Measurements from ENCODE around the gene MDFIC. TPM values are rescaled to one million over a fixed set of nuclear protein-coding genes. Genes with fewer than 3 reads are reported as not detected.

Gene MDFIC
- total and polyA plus RNA-seq, 2 donors (not counting 1 experiment from before 2014, with no cell fraction given), result 19.6 to 66.1 TPM

DNA sequence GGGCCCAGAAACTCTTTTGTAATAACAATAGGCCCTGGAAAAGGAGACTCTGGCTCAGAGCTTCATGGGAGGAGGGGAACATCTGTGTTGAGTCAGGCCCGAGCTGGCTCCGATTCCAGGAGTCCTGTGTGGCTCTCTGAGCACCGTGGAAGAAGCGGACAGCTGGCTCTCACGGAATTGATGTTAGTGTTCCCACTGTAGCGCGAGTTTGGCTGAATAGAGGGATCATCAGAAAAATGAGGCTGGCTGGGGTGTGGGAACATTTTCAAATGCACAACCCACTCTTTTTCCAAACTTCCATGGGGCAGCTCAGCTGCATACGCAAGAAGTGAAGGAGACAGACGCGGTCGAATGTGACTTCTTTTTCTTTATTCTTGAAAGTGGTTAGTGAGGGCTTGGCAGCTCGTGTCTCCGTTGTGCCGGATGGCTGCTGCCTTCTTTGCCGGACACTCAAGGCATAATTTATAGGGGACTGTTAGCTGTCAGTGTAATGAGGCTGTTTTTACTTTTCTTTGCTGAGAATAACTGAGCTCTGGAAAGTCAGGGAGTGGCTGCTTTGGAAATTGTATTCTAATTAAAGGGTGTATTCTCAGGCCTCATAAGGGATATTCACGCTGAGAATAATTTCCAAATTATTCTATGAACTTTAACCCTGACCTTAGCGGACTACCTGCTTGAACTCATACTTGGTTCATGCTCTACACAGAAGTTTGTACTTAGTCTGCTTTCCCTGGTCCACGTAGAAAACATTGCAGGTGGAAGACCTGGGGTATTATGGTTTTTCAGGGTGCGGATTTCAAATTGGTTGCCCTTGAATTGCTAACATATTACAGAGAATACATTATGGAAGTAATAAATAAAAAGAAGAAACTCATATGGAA lies 23.1 kb downstream of the MDFIC start:
- POLR2A ChIA-PET, result no interaction called here
- H3K27me3 ChIP-seq (replicated peaks in 1 of 4; ENCODE audit: control extremely low read depth in 1 of 4, control insufficient read depth in 3 of 4, insufficient read depth in 4 of 4, low read length in 3 of 4), result no peaks in the 10 kb centered on the region
- no peak overlapping the region for H2AFZ ChIP-seq (ENCODE audit: insufficient read depth, low read depth, low read length, poor library complexity, severe bottlenecking)
- no peaks in the 10 kb centered on the region for H3K27me3 Mint-ChIP-seq
- no peak overlapping the region for H3K4me3 ChIP-seq (ENCODE audit: control extremely low read depth in 1 of 5, extremely low read depth in 1 of 5, insufficient read depth in 1 of 5, low read depth in 2 of 5, low read length in 4 of 5)
- DNase-seq, result no peak
- H3K4me1 ChIP-seq (ENCODE audit: control insufficient read depth in 2 of 2, insufficient read depth in 2 of 2, low read length in 2 of 2), result peaks cover 30 to 43% of the 10 kb centered on the region in 2 donors
- intact Hi-C loops (cut with micrococcal nuclease), result loop anchor here (5.0 kb wide), 2 partner anchors 38 to 52 kb away; no protein-coding TSS in a partner anchor
- H3K27ac Mint-ChIP-seq, result no peak overlapping the region
- H3K4me1 Mint-ChIP-seq, result peaks cover 59% of the 10 kb centered on the region
- H3K4me2 ChIP-seq (replicated peaks; ENCODE audit: low read depth, low read length, poor library complexity, severe bottlenecking), result no peak overlapping the region
- no peaks in the 10 kb centered on the region for H3K9me3 ChIP-seq (ENCODE audit: control extremely low read depth in 1 of 3, control insufficient read depth in 2 of 3, insufficient read depth in 1 of 3, low read length in 2 of 3)
- H3K9me3 Mint-ChIP-seq (ENCODE audit: insufficient read depth), result no peaks in the 10 kb centered on the region
- no peak for ATAC-seq (ENCODE audit: low read depth)
- TF ChIP-seq EZH2 (IDR thresholded peaks at IDR 0.05; ENCODE audit: borderline replicate concordance, insufficient read depth, low read depth, low read length, poor library complexity, severe bottlenecking), result no peak
- TF ChIP-seq, protein P1, sequence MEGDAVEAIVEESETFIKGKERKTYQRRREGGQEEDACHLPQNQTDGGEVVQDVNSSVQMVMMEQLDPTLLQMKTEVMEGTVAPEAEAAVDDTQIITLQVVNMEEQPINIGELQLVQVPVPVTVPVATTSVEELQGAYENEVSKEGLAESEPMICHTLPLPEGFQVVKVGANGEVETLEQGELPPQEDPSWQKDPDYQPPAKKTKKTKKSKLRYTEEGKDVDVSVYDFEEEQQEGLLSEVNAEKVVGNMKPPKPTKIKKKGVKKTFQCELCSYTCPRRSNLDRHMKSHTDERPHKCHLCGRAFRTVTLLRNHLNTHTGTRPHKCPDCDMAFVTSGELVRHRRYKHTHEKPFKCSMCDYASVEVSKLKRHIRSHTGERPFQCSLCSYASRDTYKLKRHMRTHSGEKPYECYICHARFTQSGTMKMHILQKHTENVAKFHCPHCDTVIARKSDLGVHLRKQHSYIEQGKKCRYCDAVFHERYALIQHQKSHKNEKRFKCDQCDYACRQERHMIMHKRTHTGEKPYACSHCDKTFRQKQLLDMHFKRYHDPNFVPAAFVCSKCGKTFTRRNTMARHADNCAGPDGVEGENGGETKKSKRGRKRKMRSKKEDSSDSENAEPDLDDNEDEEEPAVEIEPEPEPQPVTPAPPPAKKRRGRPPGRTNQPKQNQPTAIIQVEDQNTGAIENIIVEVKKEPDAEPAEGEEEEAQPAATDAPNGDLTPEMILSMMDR (IDR thresholded peaks at IDR 0.05), result no peak
- CTCF ChIA-PET, result interaction anchor here (1.3 kb wide), 1 partner anchor 80 kb away, joined by 4 read pairs; no protein-coding TSS in a partner anchor
- H4K20me1 ChIP-seq (ENCODE audit: control insufficient read depth, insufficient read depth, low read length, poor library complexity, severe bottlenecking), result peaks cover 18% of the 10 kb centered on the region
- peaks cover 88% of the 10 kb centered on the region for H3K79me2 ChIP-seq (ENCODE audit: control insufficient read depth, insufficient read depth, low read length)
- H3K9ac ChIP-seq (ENCODE audit: low read length), result no peak overlapping the region
- no peak overlapping the region for H3K27ac ChIP-seq (ENCODE audit: low read length in 2 of 2)
- 90% methylated on average over 13 of the region's 19 CpGs for WGBS (ENCODE audit: insufficient coverage)
- H3K36me3 ChIP-seq (replicated peaks in 1 of 2; ENCODE audit: control extremely low read depth in 1 of 2, control insufficient read depth in 1 of 2, extremely low read depth in 1 of 2, insufficient read depth in 2 of 2, low read length in 1 of 2), result peaks cover 0 to 10% of the 10 kb centered on the region in 2 experiments
- no peak overlapping the region for H3K4me3 Mint-ChIP-seq

DNA sequence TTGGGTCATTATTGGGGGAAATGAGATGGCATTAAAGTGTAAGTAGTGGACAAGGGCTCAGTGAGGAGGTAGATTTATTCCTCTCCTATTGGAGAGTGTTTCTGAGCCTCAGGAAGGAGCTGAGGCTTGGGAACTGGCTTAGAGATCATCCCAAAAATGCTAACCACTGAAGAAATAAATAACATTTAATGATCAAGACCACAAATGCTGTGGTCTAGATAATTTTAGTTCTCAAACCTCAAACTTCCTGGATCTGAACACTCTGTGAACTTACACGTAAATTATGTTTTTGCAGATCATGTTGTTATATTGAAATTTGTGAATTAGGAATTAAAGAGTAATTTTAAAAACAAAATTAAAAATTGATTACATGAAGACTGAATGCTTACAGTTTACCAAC lies 27.3 kb downstream of the MDFIC start:
- Histone ChIP-seq H3K9me3 (ENCODE audit: control extremely low read depth in 1 of 3, control insufficient read depth in 2 of 3, insufficient read depth in 1 of 3, low read length in 2 of 3) (no peaks in the 10 kb centered on the region), H3K27ac (ENCODE audit: low read length in 2 of 2) (no peak overlapping the region), H3K4me2 (replicated peaks; ENCODE audit: low read depth, low read length, poor library complexity, severe bottlenecking) (peak overlapping the region; percentile 66), H3K4me1 (ENCODE audit: control insufficient read depth in 2 of 2, insufficient read depth in 2 of 2, low read length in 2 of 2) (peaks cover 16 to 31% of the 10 kb centered on the region in 2 donors), H4K20me1 (ENCODE audit: control insufficient read depth, insufficient read depth, low read length, poor library complexity, severe bottlenecking) (peaks cover 18% of the 10 kb centered on the region), H3K36me3 (replicated peaks in 1 of 2; ENCODE audit: control extremely low read depth in 1 of 2, control insufficient read depth in 1 of 2, extremely low read depth in 1 of 2, insufficient read depth in 2 of 2, low read length in 1 of 2) (peaks cover 0 to 10% of the 10 kb centered on the region in 2 experiments), H3K27me3 (replicated peaks in 1 of 4; ENCODE audit: control extremely low read depth in 1 of 4, control insufficient read depth in 3 of 4, insufficient read depth in 4 of 4, low read length in 3 of 4) (no peaks in the 10 kb centered on the region), H3K4me3 (ENCODE audit: control extremely low read depth in 1 of 5, extremely low read depth in 1 of 5, insufficient read depth in 1 of 5, low read depth in 2 of 5, low read length in 4 of 5) (peak overlapping the region in 2 of 5 experiments; percentile 6 to 17), H3K79me2 (ENCODE audit: control insufficient read depth, insufficient read depth, low read length) (peaks cover 76% of the 10 kb centered on the region), H2AFZ (ENCODE audit: insufficient read depth, low read depth, low read length, poor library complexity, severe bottlenecking) (no peak overlapping the region), H3K9ac (ENCODE audit: low read length) (peak overlapping the region; percentile 46)
- peaks cover 49% of the 10 kb centered on the region for H3K4me1 Mint-ChIP-seq
- ATAC-seq (ENCODE audit: low read depth), result no peak
- no peak overlapping the region for H3K27ac Mint-ChIP-seq
- ChIA-PET CTCF (interaction anchor here (0.9 kb wide), 1 partner anchor 10 kb away, joined by 3 read pairs; no protein-coding TSS in a partner anchor), POLR2A (no interaction called here)
- DNase-seq, result no peak
- TF ChIP-seq, protein P1 (IDR thresholded peaks at IDR 0.05), result no peak
- no peak for TF ChIP-seq EZH2 (IDR thresholded peaks at IDR 0.05; ENCODE audit: borderline replicate concordance, insufficient read depth, low read depth, low read length, poor library complexity, severe bottlenecking)
- H3K27me3 Mint-ChIP-seq, result no peaks in the 10 kb centered on the region
- peak overlapping the region; percentile 35 for H3K4me3 Mint-ChIP-seq
- no CpG with 5 or more reads among the region's 1 CpG for WGBS (ENCODE audit: insufficient coverage)
- H3K9me3 Mint-ChIP-seq (ENCODE audit: insufficient read depth), result no peaks in the 10 kb centered on the region
- intact Hi-C loops (cut with micrococcal nuclease), result loop anchor here (5.0 kb wide), 1 partner anchor 48 kb away; no protein-coding TSS in a partner anchor

Measured in B cell (primary cell).